CD8-positive, alpha-beta memory T cell (primary cell): ENCODE results near the gene PTPRZ1. TPM values are rescaled to one million over a fixed set of nuclear protein-coding genes. Genes with fewer than 3 reads are reported as not detected.

Experiments
- CTCF ChIA-PET: fragments of 350-600 bp; sonication (Branson Sonifier 250); formaldehyde crosslinking; loops from one replicate; lab custom pipeline; 2021; ENCODE audit warnings: antibody characterized with exemption; lab: Charles Lee
- POLR2A ChIA-PET: fragments of 350-600 bp; sonication (Branson Sonifier 250); formaldehyde crosslinking; loops from one replicate; lab custom pipeline; 2021; ENCODE audit warnings: antibody characterized with exemption; lab: Charles Lee
- DNase-seq, 5 donors: peaks; one replicate each; pipeline versions ENCODE4 v3.0.0 to v3.0.0-alpha.2; 2020 to 2022; ENCODE audit warnings: mixed read lengths in 1 of 5
- H3K27ac ChIP-seq: one replicate; pipeline ENCODE4 v1.7.0; 2013; ENCODE audit warnings: low read depth, mild to moderate bottlenecking, low read length, moderate library complexity
- H3K27me3 ChIP-seq: 2 replicates; pipeline ENCODE4 v1.7.0; 2013; ENCODE audit warnings: low read length, mild to moderate bottlenecking; ENCODE audit not compliant: insufficient read depth, poor library complexity, severe bottlenecking
- H3K36me3 ChIP-seq: 2 replicates; pipeline ENCODE4 v1.7.0; 2013; ENCODE audit warnings: mild to moderate bottlenecking, low read length, moderate library complexity; ENCODE audit not compliant: insufficient read depth
- H3K4me1 ChIP-seq: 2 replicates; pipeline ENCODE4 v1.7.0; 2013; ENCODE audit warnings: mild to moderate bottlenecking, low read length, moderate library complexity; ENCODE audit not compliant: insufficient read depth
- H3K4me3 ChIP-seq: 2 replicates; pipeline ENCODE4 v1.7.0; 2013; ENCODE audit warnings: mild to moderate bottlenecking, low read length
- H3K9me3 ChIP-seq: 2 replicates; pipeline ENCODE4 v1.7.0; 2013; ENCODE audit warnings: mild to moderate bottlenecking, low read length
- H3K27ac Mint-ChIP-seq, 8 donors: one replicate each; pipeline ENCODE4 v1.8.0; 2020 to 2021; ENCODE audit warnings: mixed read lengths in 8 of 8, mild to moderate bottlenecking in 6 of 8, inconsistent platforms in 3 of 8, moderate library complexity in 3 of 8
- H3K27me3 Mint-ChIP-seq, 2 donors: one replicate each; pipeline ENCODE4 v1.8.0; 2020 to 2021; ENCODE audit warnings: mixed read lengths in 2 of 2, mild to moderate bottlenecking in 1 of 2, moderate library complexity in 1 of 2
- H3K36me3 Mint-ChIP-seq, 3 donors: one replicate each; pipeline ENCODE4 v1.8.0; 2020 to 2021; ENCODE audit warnings: mixed read lengths in 3 of 3, inconsistent platforms in 1 of 3, mild to moderate bottlenecking in 1 of 3
- H3K4me1 Mint-ChIP-seq, 3 donors: one replicate each; pipeline ENCODE4 v1.8.0; 2020 to 2021; ENCODE audit warnings: mixed read lengths in 3 of 3, inconsistent platforms in 1 of 3, mild to moderate bottlenecking in 1 of 3
- H3K4me3 Mint-ChIP-seq, 7 donors: one replicate each; pipeline ENCODE4 v1.8.0; 2020 to 2021; ENCODE audit warnings: mixed read lengths in 7 of 7, mild to moderate bottlenecking in 6 of 7, moderate library complexity in 4 of 7, inconsistent platforms in 2 of 7
- H3K9me3 Mint-ChIP-seq, 5 donors: one replicate each; pipeline ENCODE4 v1.8.0; 2020 to 2022; ENCODE audit warnings: mixed read lengths in 5 of 5, mild to moderate bottlenecking in 3 of 5, moderate library complexity in 2 of 5, inconsistent platforms in 1 of 5
- polyA plus RNA-seq: library from polyadenylated mRNA; unstranded; fragments of 300-500 nt; fragmentation: Illumina TruSeq; gene quantifications from one replicate; pipeline ENCODE4 v1.2.3, GENCODE V29; 2021
- total RNA-seq, 2 experiments: library from RNA; stranded (reverse); gene quantifications; one replicate each; pipeline ENCODE4 v1.2.3, GENCODE V29; 2021

PTPRZ1 gene
- total and polyA plus RNA-seq, 3 experiments from 2014 or later, result not detected

- no peaks in the 10 kb centered on the region for H3K9me3 ChIP-seq
- H3K4me3 Mint-ChIP-seq, result no peak overlapping the region
- H3K36me3 Mint-ChIP-seq, result no peaks in the 10 kb centered on the region
- POLR2A ChIA-PET, result no interaction called here
- peaks cover 0 to 3% (median 0%) of the 10 kb centered on the region in 5 donors for H3K9me3 Mint-ChIP-seq
- DNase-seq, result no peak
- no peaks in the 10 kb centered on the region for H3K4me1 ChIP-seq
- no peaks in the 10 kb centered on the region for H3K4me1 Mint-ChIP-seq
- CTCF ChIA-PET, result no interaction called here
- no peak overlapping the region for H3K27ac ChIP-seq
- no peaks in the 10 kb centered on the region for H3K36me3 ChIP-seq
- no peak overlapping the region for H3K27ac Mint-ChIP-seq
- no peaks in the 10 kb centered on the region for H3K27me3 ChIP-seq
- H3K4me3 ChIP-seq, result no peak overlapping the region
- H3K27me3 Mint-ChIP-seq, result no peaks in the 10 kb centered on the region
These were observed 140.7 kb downstream of the PTPRZ1 start for GRCh38 chr7:122013630-122014029.

- no peaks in the 10 kb centered on the region for H3K4me1 Mint-ChIP-seq
- H3K27me3 Mint-ChIP-seq, result no peaks in the 10 kb centered on the region
- no peak for DNase-seq
- no peak overlapping the region for H3K27ac Mint-ChIP-seq
- H3K4me1 ChIP-seq, result no peaks in the 10 kb centered on the region
- H3K27ac ChIP-seq, result no peak overlapping the region
- no peaks in the 10 kb centered on the region for H3K9me3 ChIP-seq
- ChIA-PET CTCF (no interaction called here), POLR2A (no interaction called here)
- H3K27me3 ChIP-seq, result no peaks in the 10 kb centered on the region
- peaks cover 0 to 3% (median 0%) of the 10 kb centered on the region in 5 donors for H3K9me3 Mint-ChIP-seq
- no peaks in the 10 kb centered on the region for H3K36me3 Mint-ChIP-seq
- H3K4me3 Mint-ChIP-seq, result no peak overlapping the region
- H3K36me3 ChIP-seq, result no peaks in the 10 kb centered on the region
- H3K4me3 ChIP-seq, result no peak overlapping the region
These were observed 141.7 kb downstream of the PTPRZ1 start for GRCh38 chr7:122014697-122015096.

DNA sequence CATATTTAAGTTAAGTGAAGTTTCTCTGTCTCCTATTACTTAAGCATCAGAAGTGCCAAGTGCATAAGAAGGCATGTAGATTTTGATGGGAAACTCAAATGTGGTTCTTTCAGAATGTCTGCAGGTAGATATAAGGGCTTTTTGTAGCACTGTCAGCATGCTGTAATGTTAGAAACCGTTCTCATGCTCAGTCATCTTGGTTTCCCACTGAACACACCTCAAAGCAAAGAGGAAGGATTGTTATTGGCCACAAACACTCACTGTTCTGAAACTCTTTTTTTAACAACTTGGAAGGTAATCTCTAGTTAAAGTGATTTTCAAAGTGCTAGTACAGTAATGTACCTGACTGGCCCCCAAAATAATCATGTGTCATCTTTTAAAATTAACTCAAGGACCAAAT is 145.1 kb downstream of the PTPRZ1 start:
- no peak for DNase-seq
- H3K36me3 Mint-ChIP-seq, result no peaks in the 10 kb centered on the region
- POLR2A ChIA-PET, result no interaction called here

DNA sequence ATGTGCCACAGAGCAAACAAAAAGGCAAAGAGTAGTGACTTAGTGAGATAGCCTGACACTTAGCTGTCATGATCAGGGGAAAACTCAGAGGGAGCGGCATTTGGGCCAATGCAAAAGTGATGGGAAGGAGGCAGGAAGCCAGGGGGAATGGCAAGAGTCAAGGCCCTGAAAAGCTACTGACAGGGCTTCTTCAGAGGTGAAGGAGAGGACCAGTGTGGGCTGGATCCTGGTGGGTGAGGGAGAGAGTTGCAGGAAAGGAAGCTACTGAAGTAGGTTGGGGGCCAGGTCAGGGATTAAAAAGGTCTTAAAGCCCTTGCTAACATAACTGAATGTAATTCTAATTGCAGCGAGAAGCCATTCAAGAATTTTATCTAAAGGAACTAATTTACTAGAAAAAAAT is 154.1 kb downstream of the PTPRZ1 start:
- H3K27ac Mint-ChIP-seq, result no peak overlapping the region
- POLR2A ChIA-PET, result no interaction called here
- peaks cover 0 to 3% of the 10 kb centered on the region in 2 donors for H3K27me3 Mint-ChIP-seq
- H3K27ac ChIP-seq, result no peak overlapping the region
- H3K36me3 ChIP-seq, result no peaks in the 10 kb centered on the region
- no peak for DNase-seq
- H3K36me3 Mint-ChIP-seq, result no peaks in the 10 kb centered on the region
- H3K9me3 Mint-ChIP-seq, result peaks cover 0 to 2% (median 0%) of the 10 kb centered on the region in 5 donors
- no peaks in the 10 kb centered on the region for H3K4me1 Mint-ChIP-seq
- no peaks in the 10 kb centered on the region for H3K27me3 ChIP-seq
- no peaks in the 10 kb centered on the region for H3K4me1 ChIP-seq
- CTCF ChIA-PET, result no interaction called here
- H3K4me3 ChIP-seq, result no peak overlapping the region
- H3K4me3 Mint-ChIP-seq, result no peak overlapping the region
- no peaks in the 10 kb centered on the region for H3K9me3 ChIP-seq

More for the DNA sequence above, 145.1 kb downstream of the PTPRZ1 start:
- Mint-ChIP-seq H3K4me3 (no peak overlapping the region), H3K27me3 (peaks cover 0 to 3% of the 10 kb centered on the region in 2 donors), H3K4me1 (no peaks in the 10 kb centered on the region), H3K27ac (no peak overlapping the region), H3K9me3 (peaks cover 0 to 3% (median 0%) of the 10 kb centered on the region in 5 donors)
- Histone ChIP-seq H3K36me3 (no peaks in the 10 kb centered on the region), H3K27ac (no peak overlapping the region), H3K4me1 (no peaks in the 10 kb centered on the region), H3K4me3 (no peak overlapping the region), H3K27me3 (no peaks in the 10 kb centered on the region), H3K9me3 (no peaks in the 10 kb centered on the region)
- CTCF ChIA-PET, result no interaction called here

GRCh38 chr7:122033641-122034040 is 160.7 kb downstream of the PTPRZ1 start:
- Histone ChIP-seq H3K36me3 (no peaks in the 10 kb centered on the region), H3K27me3 (no peaks in the 10 kb centered on the region), H3K9me3 (no peaks in the 10 kb centered on the region), H3K4me3 (no peak overlapping the region), H3K4me1 (no peaks in the 10 kb centered on the region), H3K27ac (no peak overlapping the region)
- CTCF ChIA-PET, result no interaction called here
- Mint-ChIP-seq H3K4me3 (no peak overlapping the region), H3K4me1 (no peaks in the 10 kb centered on the region), H3K9me3 (peaks cover 0 to 3% (median 1%) of the 10 kb centered on the region in 5 donors), H3K36me3 (no peaks in the 10 kb centered on the region), H3K27me3 (no peaks in the 10 kb centered on the region), H3K27ac (no peak overlapping the region)
- POLR2A ChIA-PET, result no interaction called here
- DNase-seq, result no peak

GRCh38 chr7:122035876-122036275 is 162.9 kb downstream of the PTPRZ1 start:
- Mint-ChIP-seq H3K27ac (no peak overlapping the region), H3K27me3 (no peaks in the 10 kb centered on the region), H3K4me3 (no peak overlapping the region), H3K9me3 (peaks cover 0 to 3% (median 1%) of the 10 kb centered on the region in 5 donors), H3K4me1 (no peaks in the 10 kb centered on the region), H3K36me3 (no peaks in the 10 kb centered on the region)
- ChIA-PET POLR2A (no interaction called here), CTCF (no interaction called here)
- no peak for DNase-seq
- Histone ChIP-seq H3K4me1 (no peaks in the 10 kb centered on the region), H3K4me3 (no peak overlapping the region), H3K9me3 (no peaks in the 10 kb centered on the region), H3K27me3 (no peaks in the 10 kb centered on the region), H3K36me3 (no peaks in the 10 kb centered on the region), H3K27ac (no peak overlapping the region)

DNA sequence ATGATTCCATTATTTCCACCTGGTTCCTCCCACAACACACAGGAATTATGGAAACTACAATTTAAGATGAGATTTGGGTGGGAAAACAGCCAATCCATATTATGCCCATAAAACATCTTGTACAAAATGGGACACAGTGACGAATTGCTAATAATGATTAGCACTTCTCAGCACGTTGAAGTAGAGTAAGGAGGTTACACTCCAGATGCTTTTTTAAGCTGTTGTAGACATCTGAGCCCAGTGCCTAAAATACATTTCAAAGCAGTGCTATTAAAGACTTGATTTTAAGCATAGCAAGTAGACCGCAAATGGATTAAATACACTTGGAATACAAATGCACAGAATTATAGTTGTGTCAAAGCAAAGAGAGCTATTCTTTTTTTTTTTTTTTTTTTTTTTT is 165.2 kb downstream of the PTPRZ1 start:
- POLR2A ChIA-PET, result no interaction called here
- H3K4me3 ChIP-seq, result no peak overlapping the region
- CTCF ChIA-PET, result no interaction called here
- Mint-ChIP-seq H3K27me3 (no peaks in the 10 kb centered on the region), H3K4me3 (no peak overlapping the region), H3K9me3 (peaks cover 0 to 3% (median 1%) of the 10 kb centered on the region in 5 donors), H3K36me3 (no peaks in the 10 kb centered on the region), H3K27ac (no peak overlapping the region), H3K4me1 (no peaks in the 10 kb centered on the region)
- H3K27ac ChIP-seq, result no peak overlapping the region
- H3K4me1 ChIP-seq, result no peaks in the 10 kb centered on the region
- H3K27me3 ChIP-seq, result no peaks in the 10 kb centered on the region
- DNase-seq, result no peak
- no peaks in the 10 kb centered on the region for H3K9me3 ChIP-seq
- H3K36me3 ChIP-seq, result no peaks in the 10 kb centered on the region

- CTCF ChIA-PET, result no interaction called here
- Mint-ChIP-seq H3K36me3 (no peaks in the 10 kb centered on the region), H3K9me3 (peaks cover 0 to 3% (median 1%) of the 10 kb centered on the region in 5 donors), H3K27ac (no peak overlapping the region), H3K4me1 (no peaks in the 10 kb centered on the region), H3K27me3 (no peaks in the 10 kb centered on the region), H3K4me3 (no peak overlapping the region)
- POLR2A ChIA-PET, result no interaction called here
- DNase-seq, result no peak
- no peaks in the 10 kb centered on the region for H3K4me1 ChIP-seq
- H3K36me3 ChIP-seq, result no peaks in the 10 kb centered on the region
- no peaks in the 10 kb centered on the region for H3K9me3 ChIP-seq
- no peak overlapping the region for H3K4me3 ChIP-seq
- H3K27me3 ChIP-seq, result no peaks in the 10 kb centered on the region
- no peak overlapping the region for H3K27ac ChIP-seq
These were observed 165.9 kb downstream of the PTPRZ1 start for GRCh38 chr7:122038904-122039303.

GRCh38 chr7:122040147-122040546 is 167.2 kb downstream of the PTPRZ1 start:
- Mint-ChIP-seq H3K27me3 (no peaks in the 10 kb centered on the region), H3K27ac (no peak overlapping the region), H3K4me1 (no peaks in the 10 kb centered on the region), H3K36me3 (no peaks in the 10 kb centered on the region), H3K4me3 (no peak overlapping the region), H3K9me3 (peaks cover 0 to 3% (median 1%) of the 10 kb centered on the region in 5 donors)
- Histone ChIP-seq H3K4me1 (no peaks in the 10 kb centered on the region), H3K9me3 (no peaks in the 10 kb centered on the region), H3K4me3 (no peak overlapping the region), H3K27me3 (no peaks in the 10 kb centered on the region), H3K27ac (no peak overlapping the region), H3K36me3 (no peaks in the 10 kb centered on the region)
- DNase-seq, result no peak
- ChIA-PET CTCF (no interaction called here), POLR2A (no interaction called here)
